22Rv1 (cell line): ENCODE measurements around the gene SYT9.

Experiments used
- CTCF ChIP-seq: fragments of 450-650 bp; IDR thresholded peaks from 2 replicates; pipeline ENCODE4 v1.5.1; 2017; ENCODE audit warnings: mild to moderate bottlenecking
- ZFX ChIP-seq: fragments of 450-650 bp; IDR thresholded peaks from 2 replicates; pipeline ENCODE4 v1.6.1; 2017; ENCODE audit warnings: antibody characterized with exemption, borderline replicate concordance

- TF ChIP-seq CTCF (no peak), ZFX (no peak)
These were observed 30.1 kb downstream of the SYT9 start for GRCh38 chr11:7281809-7282208.
